ENCODE data around the gene FCRLA.
"Not testable (repeated sequence)": the region's sequence is repeated elsewhere in the genome, so short reads cannot be mapped to it uniquely, and the experiment has no call there.

Gene FCRLA

GRCh38 chr1:161688946-161689345 lies 18.1 kb upstream of the FCRLA start:
- Mint-ChIP-seq H3K4me1 (no peaks in the 10 kb centered on the region), H3K27ac (no peak overlapping the region), H3K36me3 (no peaks in the 10 kb centered on the region), H3K9me3 (no peaks in the 10 kb centered on the region), H3K4me3 (no peak overlapping the region)
- ATAC-seq, result no peak
- DNase-seq (ENCODE audit: low spot score in 2 of 2), result no peak

- no peak for DNase-seq (ENCODE audit: low spot score in 2 of 2)
- H3K27ac Mint-ChIP-seq, result no peak overlapping the region
- H3K4me3 Mint-ChIP-seq, result no peak overlapping the region
- no peaks in the 10 kb centered on the region for H3K4me1 Mint-ChIP-seq
- no peak for ATAC-seq
- H3K9me3 Mint-ChIP-seq, result peaks cover 5% of the 10 kb centered on the region
- no peaks in the 10 kb centered on the region for H3K36me3 Mint-ChIP-seq
These were observed 15.2 kb upstream of the FCRLA start for GRCh38 chr1:161691846-161692245.

DNA sequence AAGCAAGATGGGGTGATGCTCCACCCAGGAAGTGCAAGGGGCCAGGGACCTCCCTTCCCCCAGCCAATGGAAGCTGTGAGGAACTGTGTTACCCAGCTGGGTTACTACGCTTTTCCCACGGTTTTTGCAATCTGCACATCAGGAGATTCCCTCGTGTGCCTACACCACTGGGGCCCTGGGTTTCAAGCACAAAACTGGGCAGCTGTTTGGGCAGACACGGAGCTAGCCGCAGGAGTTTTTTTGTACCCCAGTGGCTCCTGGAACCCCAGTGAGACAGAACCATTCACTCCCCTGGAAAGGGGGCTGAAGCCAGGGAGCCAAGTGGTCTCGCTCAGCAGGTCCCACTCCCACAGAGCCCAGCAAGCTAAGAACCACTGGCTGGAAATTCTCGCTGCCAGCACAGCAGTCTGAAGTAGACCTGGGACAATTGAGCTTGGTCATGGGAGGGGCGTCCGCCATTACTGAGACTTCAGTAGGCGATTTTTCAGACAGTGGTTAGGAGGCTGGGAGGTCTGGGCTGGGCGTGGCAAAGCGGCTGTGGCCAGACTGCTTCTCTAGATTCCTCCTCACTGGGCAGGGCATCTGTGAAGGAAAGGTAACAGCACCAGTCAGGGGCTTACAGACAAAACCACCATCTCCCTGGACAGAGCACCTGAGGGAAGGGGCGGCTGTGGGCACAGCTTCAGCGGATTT lies 13.9 kb upstream of the FCRLA start:
- H3K4me1 Mint-ChIP-seq, H3K27ac Mint-ChIP-seq: not testable (repeated sequence)

DNA sequence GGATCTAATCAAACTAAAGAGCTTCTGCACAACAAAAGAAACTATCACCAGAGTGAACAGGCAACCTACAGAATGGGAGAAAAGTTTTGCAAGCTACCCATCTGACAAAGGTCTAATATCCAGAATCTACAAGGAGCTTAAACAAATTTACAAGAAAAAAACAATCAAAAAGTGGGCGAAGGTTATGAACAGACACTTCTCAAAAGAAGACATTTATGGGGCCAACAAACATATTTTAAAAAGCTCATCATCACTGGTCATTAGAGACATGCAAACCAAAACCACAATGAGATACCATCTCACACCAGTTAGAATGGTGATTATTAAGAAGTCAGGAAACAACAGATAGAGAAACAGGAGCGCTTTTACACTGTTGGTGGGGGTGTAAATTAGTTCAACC lies 8.7 kb upstream of the FCRLA start:
- not testable (repeated sequence) for ATAC-seq

More for the DNA sequence above, 13.9 kb upstream of the FCRLA start:
- not testable (repeated sequence) for H3K36me3 Mint-ChIP-seq, ATAC-seq, H3K9me3 Mint-ChIP-seq, H3K4me3 Mint-ChIP-seq
- peak in 1 of 2 donors; percentile 26 for DNase-seq (ENCODE audit: low spot score in 2 of 2)

DNA sequence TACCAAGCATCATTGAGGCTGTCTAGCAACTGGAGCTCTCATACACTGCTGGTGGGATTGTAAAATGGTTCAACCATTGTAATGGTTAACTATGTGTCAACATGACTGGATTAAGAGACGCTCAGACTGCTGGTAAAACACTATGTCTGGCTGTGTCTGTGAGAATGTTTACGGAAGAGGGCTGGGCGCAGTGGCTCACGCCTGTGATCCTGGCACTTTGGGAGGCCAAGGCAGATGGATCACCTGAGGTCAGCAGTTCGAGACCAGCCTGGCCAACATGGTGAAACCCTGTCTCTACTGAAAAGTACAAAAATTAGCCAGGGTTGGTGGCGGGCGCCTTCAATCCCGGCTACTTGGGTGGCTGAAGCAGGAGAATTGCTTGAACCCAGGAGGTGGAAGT lies 4.8 kb upstream of the FCRLA start:
- DNase-seq (ENCODE audit: low spot score in 2 of 2) (no peak), ATAC-seq (no peak)
- H3K4me3 Mint-ChIP-seq, result no peak overlapping the region
- H3K27ac Mint-ChIP-seq, result no peak overlapping the region
- H3K36me3 Mint-ChIP-seq, result no peaks in the 10 kb centered on the region
- no peaks in the 10 kb centered on the region for H3K4me1 Mint-ChIP-seq
- no peaks in the 10 kb centered on the region for H3K9me3 Mint-ChIP-seq

More for the DNA sequence above, 8.7 kb upstream of the FCRLA start:
- not testable (repeated sequence) for H3K27ac Mint-ChIP-seq; H3K36me3 Mint-ChIP-seq; H3K4me1 Mint-ChIP-seq; H3K9me3 Mint-ChIP-seq; DNase-seq (ENCODE audit: low spot score in 2 of 2); H3K4me3 Mint-ChIP-seq

DNA sequence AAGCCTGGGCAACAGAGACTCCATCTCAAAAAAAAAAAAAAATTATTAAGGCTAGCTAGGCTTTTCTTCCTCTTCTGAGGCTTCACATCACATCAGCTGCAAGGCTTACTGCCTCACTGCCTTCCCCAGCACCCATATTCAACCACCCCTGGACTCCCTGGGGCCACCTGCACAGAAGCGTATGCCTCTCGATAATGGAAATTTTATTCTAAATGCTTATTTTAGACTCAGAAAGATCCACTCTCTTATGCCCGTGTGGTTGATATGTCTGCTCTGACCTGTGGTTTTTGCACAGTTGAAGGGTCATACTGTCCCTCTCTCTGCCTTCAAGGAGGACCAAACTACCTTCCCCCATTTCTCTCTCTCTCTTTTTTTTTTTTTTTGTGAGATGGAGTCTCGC lies 1.5 kb upstream of the FCRLA start:
- no peaks in the 10 kb centered on the region for H3K4me1 Mint-ChIP-seq
- DNase-seq (ENCODE audit: low spot score in 2 of 2) (no peak), ATAC-seq (no peak)
- H3K27ac Mint-ChIP-seq, result no peak overlapping the region
- no peaks in the 10 kb centered on the region for H3K9me3 Mint-ChIP-seq
- H3K36me3 Mint-ChIP-seq, result no peaks in the 10 kb centered on the region
- no peak overlapping the region for H3K4me3 Mint-ChIP-seq

- no peaks in the 10 kb centered on the region for H3K9me3 Mint-ChIP-seq
These were observed 932 bp upstream of the FCRLA start for GRCh38 chr1:161706113-161706481.

DNA sequence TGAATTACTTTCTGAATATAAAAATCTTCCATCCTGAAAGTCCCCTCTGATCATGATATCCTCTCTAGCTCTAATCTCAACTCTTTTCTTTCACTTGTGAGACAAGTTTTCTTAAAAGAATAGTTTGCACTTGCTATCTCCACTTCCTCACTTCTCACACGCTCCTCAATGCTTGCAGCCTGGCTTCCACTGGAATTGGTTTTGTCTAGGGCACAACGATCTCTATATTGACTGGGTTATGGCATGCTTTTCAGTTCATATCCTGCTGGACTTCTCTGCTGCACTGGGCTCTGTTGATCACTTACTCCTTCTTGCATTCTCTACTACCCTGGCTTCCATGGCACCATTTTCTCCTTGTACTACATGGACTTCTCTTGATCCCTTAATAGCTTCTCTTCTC lies 474 bp downstream of the FCRLA start:
- DNase-seq (ENCODE audit: low spot score in 2 of 2) (no peak), ATAC-seq (no peak)
- no peak overlapping the region for H3K4me3 Mint-ChIP-seq

More at GRCh38 chr1:161706113-161706481, 932 bp upstream of the FCRLA start:
- Mint-ChIP-seq H3K27ac (no peak overlapping the region), H3K4me1 (no peaks in the 10 kb centered on the region), H3K4me3 (no peak overlapping the region), H3K36me3 (no peaks in the 10 kb centered on the region)
- DNase-seq (ENCODE audit: low spot score in 2 of 2) (peak in 1 of 2 donors; percentile 28), ATAC-seq (peak; percentile 50)

DNA sequence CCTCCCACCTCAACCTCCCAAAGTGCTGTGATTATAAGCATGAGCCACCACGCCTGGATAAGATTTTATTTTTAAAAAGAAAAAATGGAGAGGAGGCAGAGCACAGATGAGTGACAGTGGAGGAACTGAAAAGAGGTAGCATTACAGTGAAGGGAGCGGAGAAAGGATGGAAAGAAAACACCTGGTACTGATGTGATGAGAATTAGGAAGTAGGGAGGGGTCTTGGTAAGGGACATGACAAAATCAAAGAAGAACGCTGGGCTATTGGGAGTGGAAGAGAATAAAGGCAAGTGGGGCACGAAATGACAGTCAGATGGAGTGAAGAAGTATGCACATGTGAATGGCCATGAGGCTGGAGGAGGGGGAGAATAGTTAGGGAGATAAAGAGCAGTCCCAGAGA lies 2.3 kb downstream of the FCRLA start:
- Mint-ChIP-seq H3K4me3 (no peak overlapping the region), H3K36me3 (no peaks in the 10 kb centered on the region), H3K4me1 (no peaks in the 10 kb centered on the region), H3K9me3 (no peaks in the 10 kb centered on the region), H3K27ac (no peak overlapping the region)
- ATAC-seq (no peak), DNase-seq (ENCODE audit: low spot score in 2 of 2) (no peak)

More for the DNA sequence above, 474 bp downstream of the FCRLA start:
- Mint-ChIP-seq H3K4me1 (no peaks in the 10 kb centered on the region), H3K9me3 (no peaks in the 10 kb centered on the region), H3K27ac (no peak overlapping the region), H3K36me3 (no peaks in the 10 kb centered on the region)

DNA sequence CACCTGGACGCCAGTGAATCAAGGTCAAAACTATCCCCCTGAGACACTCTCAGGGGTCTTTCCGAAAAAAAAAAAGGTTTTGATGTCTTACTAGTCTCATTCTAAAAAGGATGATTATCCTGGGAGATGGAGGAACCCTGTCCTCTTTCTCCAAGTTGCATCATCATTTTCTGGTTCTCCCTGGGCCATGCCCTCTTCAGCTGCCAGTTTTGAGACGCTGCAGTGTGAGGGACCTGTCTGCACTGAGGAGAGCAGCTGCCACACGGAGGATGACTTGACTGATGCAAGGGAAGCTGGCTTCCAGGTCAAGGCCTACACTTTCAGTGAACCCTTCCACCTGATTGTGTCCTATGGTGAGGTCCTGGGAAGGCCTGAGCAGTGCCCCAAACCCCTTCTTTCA lies 3.5 kb downstream of the FCRLA start:
- H3K4me3 Mint-ChIP-seq, result no peak overlapping the region
- H3K9me3 Mint-ChIP-seq, result no peaks in the 10 kb centered on the region
- H3K4me1 Mint-ChIP-seq, result no peaks in the 10 kb centered on the region

DNA sequence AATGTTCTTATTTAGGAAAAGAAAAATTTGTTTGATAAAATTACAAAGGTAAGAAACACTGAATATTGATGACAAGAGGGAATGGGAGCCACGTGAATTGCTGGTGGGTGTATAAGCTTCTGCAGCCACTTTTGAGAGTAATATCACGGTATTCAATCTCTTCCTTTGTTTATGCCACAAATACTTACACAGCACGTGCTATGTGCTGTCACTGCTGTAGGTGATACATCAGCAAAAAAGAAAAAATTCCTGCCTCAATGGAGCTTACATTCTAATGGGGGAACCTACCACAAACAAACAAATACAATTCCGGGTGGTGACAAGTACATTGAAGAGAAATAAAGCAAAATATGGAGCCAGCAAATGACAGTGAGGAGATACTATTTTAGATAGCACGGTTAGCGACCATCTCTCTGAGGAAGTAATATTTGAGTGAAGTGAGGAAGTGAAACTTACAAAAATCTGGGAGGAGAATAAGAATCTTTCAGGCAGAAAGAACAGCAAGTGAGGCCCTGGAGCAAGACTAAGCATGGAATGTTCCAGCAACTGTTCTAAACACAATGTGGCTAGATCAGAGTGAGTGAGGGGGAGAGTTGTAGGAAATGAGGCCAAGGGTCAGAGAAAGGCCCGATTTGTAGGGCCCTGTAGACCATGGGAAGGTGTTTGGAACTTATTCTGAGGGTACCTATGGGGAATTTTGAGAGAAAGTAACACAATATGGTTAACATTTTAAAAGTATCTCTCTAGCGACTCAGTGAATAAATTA lies 11.7 kb downstream of the FCRLA start:
- no peaks in the 10 kb centered on the region for H3K36me3 Mint-ChIP-seq
- H3K27ac Mint-ChIP-seq, result no peak overlapping the region
- H3K9me3 Mint-ChIP-seq, result no peaks in the 10 kb centered on the region
- ATAC-seq (no peak), DNase-seq (ENCODE audit: low spot score in 2 of 2) (no peak)
- H3K4me3 Mint-ChIP-seq, result no peak overlapping the region
- peaks cover 19% of the 10 kb centered on the region for H3K4me1 Mint-ChIP-seq

More for the DNA sequence above, 3.5 kb downstream of the FCRLA start:
- Mint-ChIP-seq H3K27ac (no peak overlapping the region), H3K36me3 (no peaks in the 10 kb centered on the region)
- ATAC-seq (no peak), DNase-seq (ENCODE audit: low spot score in 2 of 2) (peak in 1 of 2 donors; percentile 33)

- Mint-ChIP-seq H3K36me3 (no peaks in the 10 kb centered on the region), H3K4me1 (peaks cover 19% of the 10 kb centered on the region), H3K27ac (no peak overlapping the region), H3K4me3 (no peak overlapping the region), H3K9me3 (no peaks in the 10 kb centered on the region)
- ATAC-seq (peak; percentile 61), DNase-seq (ENCODE audit: low spot score in 2 of 2) (no peak)
These were observed 12.2 kb downstream of the FCRLA start for GRCh38 chr1:161719325-161719611.

GRCh38 chr1:161720422-161720821 lies 13.4 kb downstream of the FCRLA start:
- DNase-seq (ENCODE audit: low spot score in 2 of 2), result no peak
- Mint-ChIP-seq H3K27ac (no peak overlapping the region), H3K9me3 (no peaks in the 10 kb centered on the region), H3K4me3 (no peak overlapping the region), H3K4me1 (peaks cover 29% of the 10 kb centered on the region), H3K36me3 (no peaks in the 10 kb centered on the region)
- no peak for ATAC-seq

GRCh38 chr1:161720956-161721737 lies 14.1 kb downstream of the FCRLA start, which contains the start of gene FCRLB:
FCRLB (plus strand) TSS chr1:161721544; CDS start chr1:161722673, 1,129 bp downstream.
- Mint-ChIP-seq H3K36me3 (no peaks in the 10 kb centered on the region), H3K9me3 (no peaks in the 10 kb centered on the region), H3K4me1 (peaks cover 36% of the 10 kb centered on the region), H3K4me3 (no peak within 1 kb of the TSS), H3K27ac (no peak within 1 kb of the TSS)
- no peak for DNase-seq (ENCODE audit: low spot score in 2 of 2)
- ATAC-seq, result no peak

- peak; percentile 69 for ATAC-seq
- Mint-ChIP-seq H3K4me3 (no peak overlapping the region), H3K36me3 (no peaks in the 10 kb centered on the region), H3K4me1 (peaks cover 38% of the 10 kb centered on the region), H3K9me3 (no peaks in the 10 kb centered on the region), H3K27ac (no peak overlapping the region)
- no peak for DNase-seq (ENCODE audit: low spot score in 2 of 2)
These were observed 14.8 kb downstream of the FCRLA start for GRCh38 chr1:161721738-161722343.
